Stimulated activated CD8-positive, alpha-beta memory T cell treated with anti-CD3 and anti-CD28 coated beads, Interleukin-2, amount 100 ng/mL, for 48 hours (primary cell): ENCODE data around the gene ZDHHC5.
"Not testable (repeated sequence)": the region's sequence is repeated elsewhere in the genome, so short reads cannot be mapped to it uniquely, and the experiment has no call there.

Source experiments
- DNase-seq, 2 donors: peaks; one replicate each; pipeline ENCODE4 v3.0.0-alpha.2; 2020; ENCODE audit warnings: low read depth in 2 of 2

ZDHHC5 gene

GRCh38 chr11:57644748-57645688 is 22.9 kb upstream of the ZDHHC5 start:
- DNase-seq, result peak; percentile 76 to 79

DNA sequence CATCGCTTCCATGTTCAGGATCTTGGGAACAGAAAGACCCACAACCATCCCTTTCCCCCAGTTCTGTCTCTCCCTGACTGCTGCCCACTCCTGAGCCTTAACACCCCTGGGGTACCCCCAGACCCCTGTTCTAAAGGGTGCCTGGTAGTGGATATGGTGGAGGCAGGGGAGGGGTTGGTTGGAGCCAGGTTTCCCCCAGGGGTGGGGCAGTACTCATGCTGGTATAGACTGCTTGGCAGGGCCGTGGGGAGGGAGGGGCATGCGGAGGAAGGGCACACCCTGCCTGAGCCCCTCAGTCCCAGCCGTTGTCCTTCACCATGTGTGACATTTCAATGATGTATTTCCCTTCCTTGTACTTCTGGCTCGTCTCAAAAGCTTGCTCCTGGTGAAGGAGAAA is 22.2 kb upstream of the ZDHHC5 start:
- no peak for DNase-seq

DNA sequence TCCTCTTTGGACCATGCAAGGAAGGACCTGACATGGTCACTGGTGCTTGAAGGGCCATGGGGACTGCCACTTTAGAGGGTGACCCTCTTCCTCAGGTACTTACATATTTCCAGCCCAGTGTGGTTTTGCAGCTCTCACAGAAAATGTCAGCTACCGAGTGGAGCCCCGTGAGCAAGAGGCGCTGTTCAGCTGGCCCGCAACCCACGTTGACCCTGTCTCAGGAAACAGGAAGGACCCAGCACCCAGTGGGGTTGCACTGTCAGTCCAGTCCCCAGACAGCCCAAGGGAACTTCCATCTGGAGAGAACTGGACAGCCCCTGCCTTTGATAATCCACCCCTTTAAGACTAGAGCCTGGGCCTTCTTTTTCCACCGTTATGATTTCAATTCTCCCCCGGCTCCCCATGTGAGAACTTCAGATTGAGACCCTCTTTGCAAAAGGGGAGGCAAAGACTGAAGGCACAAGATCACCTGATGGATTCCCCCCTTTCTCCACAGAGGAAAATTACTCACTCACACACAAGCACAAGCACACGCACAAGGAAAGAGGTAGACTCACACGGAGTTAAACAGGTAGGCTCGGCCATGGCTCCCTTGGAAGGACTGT is 21.6 kb upstream of the ZDHHC5 start:
- DNase-seq, result no peak

GRCh38 chr11:57646799-57647303 is 21.1 kb upstream of the ZDHHC5 start:
- DNase-seq, result no peak

DNA sequence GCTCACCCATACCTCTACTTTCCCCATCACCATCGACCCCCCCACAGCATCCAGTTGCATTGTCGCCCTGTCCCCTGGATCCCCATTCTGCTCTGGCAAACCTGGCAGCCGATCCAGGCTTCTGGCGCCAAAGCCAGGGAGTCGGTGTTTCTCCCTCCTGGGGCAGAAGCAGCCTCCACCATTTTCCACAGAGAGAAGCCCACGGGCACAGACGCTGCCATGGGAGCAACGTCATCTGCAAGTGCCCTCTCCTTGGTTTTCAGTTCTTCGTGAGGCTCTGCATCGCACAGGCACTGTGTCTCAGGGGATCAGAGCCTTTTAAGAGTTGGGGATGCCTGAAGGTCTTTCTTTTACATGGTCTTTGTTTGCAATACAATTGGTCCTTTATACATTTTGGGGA is 20.5 kb upstream of the ZDHHC5 start:
- no peak for DNase-seq

GRCh38 chr11:57647960-57648800 is 19.7 kb upstream of the ZDHHC5 start:
- DNase-seq, result no peak

DNA sequence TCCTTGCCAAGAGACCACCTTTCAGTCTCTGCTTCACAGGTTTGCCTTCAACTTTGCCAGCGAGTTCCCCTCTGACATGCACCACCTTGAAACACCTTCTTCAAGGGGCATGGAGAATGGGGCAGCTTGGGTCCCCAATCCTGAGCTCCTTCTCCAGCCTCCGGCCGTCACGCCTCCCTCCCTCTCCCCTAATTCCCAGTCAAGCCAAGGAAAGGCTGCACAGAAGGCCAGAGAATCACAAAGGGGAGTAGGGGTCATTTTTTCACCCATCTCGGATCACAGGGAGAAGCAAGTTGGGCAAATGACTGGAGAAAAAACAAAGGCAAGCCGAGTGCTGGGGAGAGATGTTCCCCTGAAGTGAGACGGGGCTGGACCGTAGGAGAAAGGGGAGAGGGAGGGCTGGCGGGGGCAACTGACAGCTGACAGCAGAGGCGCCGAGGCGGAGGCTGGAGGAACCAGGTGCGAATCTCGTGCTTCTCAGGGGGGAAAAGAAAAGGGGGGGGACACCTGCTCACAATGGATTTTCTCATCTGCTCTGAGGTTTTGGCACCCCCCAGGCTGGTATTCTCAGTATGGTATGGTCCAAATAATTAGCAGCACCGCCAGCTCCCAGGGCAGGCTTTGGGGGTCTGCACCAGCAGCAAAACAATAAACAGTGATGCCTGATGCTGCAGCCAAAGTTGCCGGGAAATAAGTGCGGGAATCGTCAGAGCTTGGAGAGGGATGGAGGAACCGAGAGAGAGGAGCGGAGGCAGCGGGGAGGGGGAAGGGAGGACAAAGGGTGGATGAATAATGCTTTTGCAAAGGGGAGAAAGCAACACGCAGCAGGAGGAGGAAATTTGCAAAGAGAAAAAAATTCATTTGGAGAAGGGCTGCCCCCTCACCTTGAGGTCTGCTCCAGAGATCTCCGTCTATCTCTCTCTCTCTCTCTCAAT is 18.8 kb upstream of the ZDHHC5 start:
- no peak for DNase-seq

DNA sequence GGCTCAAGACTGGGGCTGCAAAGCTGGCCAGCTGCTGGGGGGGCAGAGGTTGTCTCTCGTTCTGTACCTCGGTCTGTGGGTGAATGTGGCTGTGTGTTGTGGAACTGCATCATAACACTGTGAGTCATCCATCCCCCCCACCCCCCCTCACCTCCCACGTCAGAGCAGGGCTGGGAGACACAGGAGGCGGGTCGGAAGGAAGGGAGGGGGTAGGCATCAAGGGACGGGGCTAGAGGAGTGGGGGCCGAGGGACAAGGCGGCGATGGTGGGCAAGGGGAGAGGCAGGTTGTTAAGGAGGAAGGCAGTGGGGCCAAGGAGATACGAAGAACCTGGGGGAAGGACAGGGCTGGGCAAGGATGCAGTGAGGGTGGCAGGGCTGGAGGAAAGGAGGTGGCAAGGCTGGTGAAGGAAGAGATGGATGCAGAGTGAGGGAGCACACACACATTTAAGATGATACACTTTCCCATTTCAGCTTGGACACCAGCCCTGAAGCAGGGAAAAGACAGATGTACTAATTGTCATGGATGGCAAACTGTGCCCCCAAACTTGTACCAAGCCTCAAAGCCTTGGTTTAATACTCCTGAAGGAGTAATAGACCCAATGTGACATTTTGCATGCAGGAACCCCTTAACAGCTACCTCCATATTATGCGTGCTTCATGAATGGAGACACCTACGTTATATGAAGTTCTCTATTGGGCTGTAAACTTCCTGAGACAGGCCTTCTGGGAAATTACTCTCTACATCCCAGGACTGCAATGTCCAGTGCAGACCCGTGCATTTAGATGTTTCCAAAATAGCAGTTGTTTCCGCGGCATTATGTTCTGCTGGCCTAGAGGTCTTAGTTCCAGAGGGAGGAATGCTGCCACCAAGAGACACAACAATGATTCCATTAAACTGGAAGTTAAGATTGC is 17.8 kb upstream of the ZDHHC5 start, which contains the start of gene YPEL4:
Gene YPEL4 (minus strand): TSS at position 87 of the 913 bp plus-strand sequence. CDS start 2,805 bp downstream, outside the sequence.
- DNase-seq, result no peak

DNA sequence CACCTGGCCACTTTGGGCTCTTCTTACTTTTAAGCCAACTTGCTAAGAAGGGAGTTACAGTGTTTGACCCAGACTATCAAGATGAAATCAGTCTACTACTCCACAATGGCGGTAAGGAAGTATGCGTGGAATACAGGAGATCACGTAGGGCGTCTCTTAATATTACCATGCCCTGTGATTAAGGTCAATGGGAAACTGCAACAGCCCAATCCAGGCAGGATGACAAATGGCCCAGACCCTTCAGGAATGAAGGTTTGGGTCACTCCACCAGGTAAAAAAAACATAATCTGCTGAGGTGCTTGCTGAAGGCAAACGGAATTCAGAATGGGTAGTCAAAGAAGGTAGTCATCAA is 17.2 kb upstream of the ZDHHC5 start:
- DNase-seq, result no peak

DNA sequence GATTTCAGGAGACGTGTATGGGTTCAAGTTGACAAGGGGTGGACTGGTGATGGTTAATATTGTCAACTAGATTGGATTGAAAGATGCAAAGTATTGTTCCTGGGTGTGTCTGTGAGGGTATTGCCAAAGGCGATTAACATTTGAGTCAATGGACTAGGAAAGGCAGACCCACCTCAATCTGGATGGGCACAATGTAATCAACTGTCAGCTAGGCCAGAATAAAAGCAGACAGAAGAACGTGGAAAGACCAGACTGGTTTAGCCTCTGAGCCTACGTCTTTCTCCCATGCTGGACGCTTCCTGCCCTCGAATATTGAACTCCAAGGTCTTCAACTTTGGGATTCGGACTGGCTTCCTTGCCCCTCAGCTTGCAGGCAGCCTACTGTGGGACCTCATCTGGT is 16.5 kb upstream of the ZDHHC5 start:
- DNase-seq, result no peak

- DNase-seq, result not testable (repeated sequence)
Measured at GRCh38 chr11:57652230-57652629, 15.7 kb upstream of the ZDHHC5 start.

- DNase-seq, result no peak
Measured at GRCh38 chr11:57652662-57653061, 15.3 kb upstream of the ZDHHC5 start.

DNA sequence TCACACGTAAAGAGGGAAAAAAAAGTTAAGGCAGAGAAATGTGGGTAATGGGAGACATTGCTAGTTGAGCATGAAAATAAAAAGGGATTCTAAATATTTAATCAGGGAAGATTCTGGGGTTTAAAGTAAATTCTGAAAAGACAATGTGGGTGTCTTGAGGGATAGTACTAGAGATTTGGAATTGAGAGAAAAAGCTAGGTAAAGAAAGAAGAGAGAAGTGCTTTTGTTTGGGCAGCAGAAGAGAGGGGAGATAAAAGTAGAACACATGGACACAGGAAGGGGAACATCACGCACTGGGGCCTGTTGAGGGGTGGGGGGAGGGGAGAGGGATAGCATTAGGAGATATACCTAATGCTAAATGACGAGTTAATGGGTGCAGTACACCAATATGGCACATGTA is 14.8 kb upstream of the ZDHHC5 start:
- DNase-seq, result no peak

GRCh38 chr11:57656885-57657193 is 11.1 kb upstream of the ZDHHC5 start:
- DNase-seq, result no peak

GRCh38 chr11:57657194-57658022 is 10.5 kb upstream of the ZDHHC5 start, which contains the start of gene CLP1:
CLP1 (plus strand) TSS chr11:57657762; CDS start chr11:57659477, 1,715 bp downstream.
- DNase-seq, result peak; percentile 97 to 99

GRCh38 chr11:57658023-57658361 is 9.9 kb upstream of the ZDHHC5 start:
- no peak for DNase-seq

- no peak for DNase-seq
Measured at GRCh38 chr11:57659669-57660068, 8.2 kb upstream of the ZDHHC5 start.

DNA sequence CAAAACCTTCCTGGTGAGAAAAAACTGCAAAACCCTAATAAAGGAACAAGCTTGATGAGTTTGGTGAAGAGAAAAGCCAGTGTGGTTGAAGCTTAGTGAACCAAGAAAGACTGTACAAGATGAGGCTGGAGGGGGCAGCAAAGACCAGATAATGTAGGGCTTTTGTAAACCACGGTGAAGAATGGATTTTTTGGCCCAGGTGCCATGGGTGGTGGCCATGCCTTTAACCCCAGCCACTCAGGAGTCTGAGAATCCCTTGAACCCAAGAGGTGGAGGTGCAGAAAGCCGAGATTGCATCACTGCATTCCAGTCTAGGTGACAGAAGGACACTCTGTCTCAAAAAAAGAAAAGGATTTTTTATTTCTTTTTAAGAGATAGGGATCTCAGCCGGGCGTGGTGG is 5.0 kb upstream of the ZDHHC5 start:
- DNase-seq, result no peak

GRCh38 chr11:57663975-57664374 is 3.9 kb upstream of the ZDHHC5 start:
- DNase-seq, result no peak
